Measurements from ENCODE around the gene ZNF701. TPM values are rescaled to one million over a fixed set of nuclear protein-coding genes. Genes with fewer than 3 reads are reported as not detected.
"Not testable (repeated sequence)": the region's sequence is repeated elsewhere in the genome, so short reads cannot be mapped to it uniquely, and the experiment has no call there.

The ZNF701 gene
- total RNA-seq, 1 donor from 2014 or later = 15.6 TPM

DNA sequence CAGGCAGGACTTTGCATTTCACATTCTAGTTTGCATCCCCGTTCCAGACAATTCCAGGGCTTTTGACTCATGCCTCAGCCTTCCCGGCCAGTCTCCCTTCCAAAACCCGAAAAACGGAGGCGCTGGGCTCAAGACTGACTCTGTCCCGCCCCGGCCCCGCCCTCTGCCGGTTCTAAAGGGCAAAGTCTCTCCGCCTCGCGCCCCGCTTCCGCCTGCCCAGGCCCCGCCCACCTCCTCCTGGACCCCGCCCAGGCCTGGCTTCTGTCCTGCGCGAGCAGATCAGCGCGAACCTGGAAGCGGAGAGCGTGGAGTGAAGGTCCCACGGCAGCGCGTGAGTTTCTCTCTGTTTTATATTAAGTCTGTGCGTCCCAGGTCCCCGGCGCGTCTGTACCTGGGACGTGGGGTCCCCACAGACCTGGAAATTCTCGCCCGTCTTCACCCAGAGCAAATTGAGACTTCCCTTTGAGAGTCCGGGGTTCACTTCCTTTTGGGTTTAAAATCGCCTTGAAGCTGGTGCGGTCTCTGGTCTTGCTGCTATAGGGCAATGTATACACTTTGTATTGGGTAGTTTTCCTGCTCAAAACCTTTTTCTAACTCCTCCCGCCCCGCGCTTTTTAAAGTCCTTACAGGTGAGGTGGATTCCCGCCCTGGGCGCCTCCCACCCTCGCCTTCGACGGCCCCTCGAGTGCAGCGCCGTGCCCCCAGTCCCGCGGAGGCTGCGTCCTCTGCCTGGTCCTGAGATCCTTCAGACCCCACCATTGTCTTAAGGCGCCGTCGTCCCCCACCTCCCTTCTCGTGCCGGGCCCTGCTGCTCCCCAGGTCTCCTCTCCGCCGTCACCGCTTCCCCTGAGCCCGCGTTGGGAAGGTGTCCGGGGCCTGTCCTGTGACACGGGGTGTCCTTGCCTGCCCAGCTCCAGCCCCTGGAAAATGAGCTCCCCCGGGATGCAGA is 31.2 kb downstream of the ZNF701 start:
- Mint-ChIP-seq H3K4me3 (ENCODE audit: unreplicated experiment) (peak overlapping the region; percentile 86), H3K27me3 (ENCODE audit: unreplicated experiment) (no peaks in the 10 kb centered on the region), H3K9me3 (ENCODE audit: unreplicated experiment) (peaks cover 24% of the 10 kb centered on the region), H3K27ac (ENCODE audit: unreplicated experiment) (peak overlapping the region; percentile 73), H3K36me3 (ENCODE audit: unreplicated experiment) (peaks cover 24% of the 10 kb centered on the region), H3K4me1 (ENCODE audit: unreplicated experiment) (peaks cover 19% of the 10 kb centered on the region)
- DNase-seq (ENCODE audit: extremely low spot score, unreplicated experiment) = peak; percentile 97
- TF ChIP-seq, protein P1, sequence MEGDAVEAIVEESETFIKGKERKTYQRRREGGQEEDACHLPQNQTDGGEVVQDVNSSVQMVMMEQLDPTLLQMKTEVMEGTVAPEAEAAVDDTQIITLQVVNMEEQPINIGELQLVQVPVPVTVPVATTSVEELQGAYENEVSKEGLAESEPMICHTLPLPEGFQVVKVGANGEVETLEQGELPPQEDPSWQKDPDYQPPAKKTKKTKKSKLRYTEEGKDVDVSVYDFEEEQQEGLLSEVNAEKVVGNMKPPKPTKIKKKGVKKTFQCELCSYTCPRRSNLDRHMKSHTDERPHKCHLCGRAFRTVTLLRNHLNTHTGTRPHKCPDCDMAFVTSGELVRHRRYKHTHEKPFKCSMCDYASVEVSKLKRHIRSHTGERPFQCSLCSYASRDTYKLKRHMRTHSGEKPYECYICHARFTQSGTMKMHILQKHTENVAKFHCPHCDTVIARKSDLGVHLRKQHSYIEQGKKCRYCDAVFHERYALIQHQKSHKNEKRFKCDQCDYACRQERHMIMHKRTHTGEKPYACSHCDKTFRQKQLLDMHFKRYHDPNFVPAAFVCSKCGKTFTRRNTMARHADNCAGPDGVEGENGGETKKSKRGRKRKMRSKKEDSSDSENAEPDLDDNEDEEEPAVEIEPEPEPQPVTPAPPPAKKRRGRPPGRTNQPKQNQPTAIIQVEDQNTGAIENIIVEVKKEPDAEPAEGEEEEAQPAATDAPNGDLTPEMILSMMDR (IDR thresholded peaks at IDR 0.05) = peak; percentile 56

DNA sequence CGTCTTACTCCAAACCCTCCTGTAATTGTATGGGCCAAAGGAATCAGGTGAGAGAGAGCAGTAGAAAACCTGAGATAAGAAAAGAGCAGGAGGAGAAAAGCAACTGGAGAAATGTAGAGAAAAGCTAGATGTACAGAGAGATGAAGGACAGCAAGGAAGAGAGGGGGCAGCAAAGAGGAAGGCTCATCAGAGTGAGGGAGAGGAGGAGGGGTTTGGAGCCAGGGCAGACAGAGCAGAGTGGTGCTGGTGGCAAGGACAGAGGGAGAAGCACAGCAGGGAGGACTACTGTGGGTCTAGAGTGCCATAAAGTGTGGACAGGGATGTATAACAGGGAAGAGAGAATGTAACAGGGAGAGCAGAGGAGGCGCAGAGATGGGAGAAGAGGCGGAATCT is 31.9 kb downstream of the ZNF701 start:
- H3K27me3 Mint-ChIP-seq (ENCODE audit: unreplicated experiment); DNase-seq (ENCODE audit: extremely low spot score, unreplicated experiment): not testable (repeated sequence)
- H3K4me3 Mint-ChIP-seq (ENCODE audit: unreplicated experiment) = peak overlapping the region; percentile 86
- TF ChIP-seq, protein P1 (IDR thresholded peaks at IDR 0.05) = peak; percentile 45
- H3K4me1 Mint-ChIP-seq (ENCODE audit: unreplicated experiment) = peaks cover 19% of the 10 kb centered on the region
- peak overlapping the region; percentile 73 for H3K27ac Mint-ChIP-seq (ENCODE audit: unreplicated experiment)
- peaks cover 19% of the 10 kb centered on the region for H3K9me3 Mint-ChIP-seq (ENCODE audit: unreplicated experiment)
- H3K36me3 Mint-ChIP-seq (ENCODE audit: unreplicated experiment) = peaks cover 24% of the 10 kb centered on the region

DNA sequence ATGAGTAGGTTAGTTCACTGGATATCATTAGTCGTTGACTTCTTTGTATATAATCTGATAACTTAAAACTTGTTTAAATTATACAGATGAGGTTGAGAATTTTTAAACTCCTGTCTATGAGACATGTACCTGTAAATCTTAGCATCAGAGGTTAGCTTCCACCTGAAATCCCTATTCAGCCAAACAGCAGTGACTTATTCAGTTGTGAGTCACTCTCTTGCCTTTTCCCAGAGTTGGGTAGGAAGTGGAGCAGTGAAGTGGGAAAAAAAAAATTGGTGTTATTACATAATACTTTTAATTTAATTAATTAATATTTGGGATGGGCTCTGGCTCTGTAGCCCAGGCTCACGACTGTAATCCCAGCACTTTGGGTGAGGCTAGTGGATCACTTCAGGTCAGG is 32.9 kb downstream of the ZNF701 start:
- Mint-ChIP-seq H3K27me3 (ENCODE audit: unreplicated experiment) (no peaks in the 10 kb centered on the region), H3K36me3 (ENCODE audit: unreplicated experiment) (peaks cover 17% of the 10 kb centered on the region), H3K9me3 (ENCODE audit: unreplicated experiment) (peaks cover 13% of the 10 kb centered on the region), H3K4me3 (ENCODE audit: unreplicated experiment) (no peak overlapping the region), H3K27ac (ENCODE audit: unreplicated experiment) (no peak overlapping the region), H3K4me1 (ENCODE audit: unreplicated experiment) (peaks cover 19% of the 10 kb centered on the region)
- TF ChIP-seq, protein P1 (IDR thresholded peaks at IDR 0.05) = no peak
- DNase-seq (ENCODE audit: extremely low spot score, unreplicated experiment) = no peak

DNA sequence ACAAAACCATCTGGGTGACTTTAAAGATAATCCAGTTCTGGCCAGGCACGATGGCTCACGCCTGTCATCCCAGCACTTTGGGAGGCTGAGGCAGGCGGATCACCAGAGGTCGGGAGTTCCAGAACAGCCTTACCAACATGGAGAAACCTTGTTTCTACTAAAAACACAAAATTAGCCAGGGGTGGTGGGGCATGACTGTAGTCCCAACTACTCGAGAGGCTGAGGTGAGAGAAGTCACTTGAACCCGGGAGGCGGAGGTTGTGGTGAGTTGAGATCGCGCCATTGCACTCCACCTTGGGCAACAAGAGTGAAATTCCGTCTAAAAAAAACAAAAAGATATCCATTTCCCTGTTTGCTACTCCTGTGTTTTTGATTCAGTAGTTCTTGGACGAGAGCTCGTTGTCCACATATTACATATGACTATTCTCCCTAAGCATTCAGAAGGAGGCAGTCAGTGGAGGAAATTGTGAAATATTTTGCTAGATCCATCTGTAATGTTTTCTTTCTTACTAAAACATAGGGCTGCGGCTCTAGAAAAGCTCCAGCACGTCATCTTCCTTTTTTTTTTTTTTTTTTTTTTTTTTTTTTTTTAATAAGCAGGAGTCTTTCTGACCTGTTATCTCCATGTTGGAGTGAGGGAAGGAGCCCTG is 33.6 kb downstream of the ZNF701 start:
- no peaks in the 10 kb centered on the region for H3K27me3 Mint-ChIP-seq (ENCODE audit: unreplicated experiment)

More for the DNA sequence above, 33.6 kb downstream of the ZNF701 start:
- TF ChIP-seq, protein P1 (IDR thresholded peaks at IDR 0.05) = no peak
- no peak overlapping the region for H3K27ac Mint-ChIP-seq (ENCODE audit: unreplicated experiment)
- no peak for DNase-seq (ENCODE audit: extremely low spot score, unreplicated experiment)
- H3K9me3 Mint-ChIP-seq (ENCODE audit: unreplicated experiment) = peaks cover 13% of the 10 kb centered on the region
- H3K36me3 Mint-ChIP-seq (ENCODE audit: unreplicated experiment) = peaks cover 18% of the 10 kb centered on the region
- no peak overlapping the region for H3K4me3 Mint-ChIP-seq (ENCODE audit: unreplicated experiment)
- H3K4me1 Mint-ChIP-seq (ENCODE audit: unreplicated experiment) = peaks cover 19% of the 10 kb centered on the region

Measured in osteocyte (in vitro differentiated cells).